ENCODE measurements around the gene SPSB4.

SPSB4 gene

GRCh38 chr3:141164852-141165251, 113.7 kb downstream of the SPSB4 start:
- DNase-seq, result no peak

GRCh38 chr3:141167681-141168080, 116.5 kb downstream of the SPSB4 start:
- no peak for DNase-seq

- DNase-seq, result no peak
Observed at GRCh38 chr3:141170678-141171295, 119.6 kb downstream of the SPSB4 start.

- no peak for DNase-seq
Observed at GRCh38 chr3:141174674-141175073, 123.5 kb downstream of the SPSB4 start.

DNA sequence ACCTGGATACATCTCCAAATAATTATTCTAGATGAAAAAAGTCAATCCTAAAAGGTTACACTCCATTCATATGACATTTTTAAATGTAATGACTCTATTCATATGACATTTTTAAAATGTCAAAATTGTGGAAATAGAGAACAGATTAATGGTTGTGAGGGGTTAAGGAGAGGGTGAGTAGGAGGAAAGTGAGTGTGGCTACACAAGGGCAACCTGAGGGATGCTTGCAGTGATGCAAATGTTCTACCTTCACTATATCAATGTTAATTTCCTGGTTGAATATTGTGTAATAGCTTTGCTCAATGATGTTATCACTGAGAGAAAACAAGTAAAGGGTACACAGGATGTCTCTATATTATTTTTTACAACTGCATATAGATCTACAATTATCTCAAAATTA, 125.6 kb downstream of the SPSB4 start:
- no peak for DNase-seq

DNA sequence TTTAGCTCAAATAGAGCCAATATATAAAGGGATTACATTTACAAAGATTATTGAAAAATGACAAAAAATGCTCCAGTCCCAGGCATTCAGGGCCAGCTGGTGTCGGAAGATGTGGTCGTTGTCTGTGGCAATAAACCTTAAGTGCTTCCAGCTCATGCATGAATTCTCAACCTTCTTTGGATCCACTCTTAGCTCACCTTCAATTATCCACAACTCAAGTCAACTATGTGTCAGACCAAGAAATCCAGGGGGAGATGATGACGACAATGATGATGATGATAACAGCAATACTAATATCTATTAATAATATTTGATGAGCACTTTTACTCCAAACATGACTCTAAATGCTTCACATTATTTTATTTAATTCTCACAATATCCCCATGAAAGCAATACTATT, 126.9 kb downstream of the SPSB4 start:
- DNase-seq, result no peak

- no peak for DNase-seq
Observed at GRCh38 chr3:141178551-141178950, 127.4 kb downstream of the SPSB4 start.

DNA sequence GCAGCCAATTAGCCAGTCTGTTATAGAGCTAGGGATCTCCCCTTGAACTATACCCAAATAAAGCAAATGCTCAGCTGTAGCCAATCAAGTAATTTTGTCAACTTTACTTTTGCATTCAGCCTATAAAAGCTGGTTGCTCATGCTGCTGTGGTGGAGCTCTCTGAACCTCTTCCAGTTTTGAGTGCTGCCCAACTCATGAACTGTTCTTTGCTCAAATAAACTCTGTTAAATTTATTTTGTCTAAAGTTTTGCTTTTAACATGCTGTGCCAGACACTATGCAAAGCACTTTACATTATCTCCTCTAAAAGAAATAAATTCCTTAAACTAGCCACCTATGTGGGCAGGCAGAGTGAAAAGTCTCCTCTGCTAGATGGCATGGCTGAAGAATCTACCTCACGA, 128.8 kb downstream of the SPSB4 start:
- no peak for DNase-seq

- no peak for DNase-seq
Observed at GRCh38 chr3:141181196-141181595, 130.0 kb downstream of the SPSB4 start.

DNA sequence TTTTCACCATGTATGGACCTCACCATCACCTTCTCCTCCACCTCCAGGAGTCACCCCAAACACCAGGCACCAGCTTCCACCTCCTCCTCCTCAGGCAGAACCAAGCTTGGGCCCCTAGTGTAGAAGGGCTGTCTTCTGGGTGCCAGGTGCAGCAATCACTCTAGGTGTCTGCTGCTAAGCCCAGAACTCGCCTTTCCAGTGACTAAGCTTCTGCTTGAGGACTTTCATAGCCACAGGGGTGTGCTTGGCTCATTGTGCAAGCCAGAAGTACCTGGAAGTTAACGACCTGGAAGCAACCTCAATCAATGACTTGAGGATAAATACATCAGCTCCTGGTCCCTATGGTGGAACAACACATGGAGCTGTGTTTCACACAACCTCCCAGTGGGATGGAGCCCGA, 130.7 kb downstream of the SPSB4 start:
- no peak for DNase-seq

GRCh38 chr3:141183606-141184005, 132.5 kb downstream of the SPSB4 start:
- DNase-seq, result no peak

DNA sequence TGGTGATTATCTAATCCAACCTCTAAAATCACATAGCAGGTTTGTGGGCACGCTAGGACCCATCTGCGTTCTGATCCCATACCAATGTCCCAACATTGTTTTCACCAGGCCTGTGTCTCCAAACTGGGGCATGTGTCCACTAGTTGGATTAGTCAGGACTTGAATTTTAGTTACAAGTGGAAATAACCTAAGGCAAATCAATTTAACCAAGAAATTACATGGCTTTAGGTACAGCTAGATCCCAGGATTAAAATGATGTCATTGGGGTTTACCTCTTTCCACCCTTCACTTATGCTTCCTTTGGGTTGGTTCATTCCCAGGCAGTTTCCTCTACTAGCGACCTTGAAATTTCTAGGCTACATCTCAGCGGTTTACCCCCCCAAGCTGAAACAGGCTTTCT, 133.3 kb downstream of the SPSB4 start:
- DNase-seq, result no peak

- DNase-seq, result no peak
Observed at GRCh38 chr3:141191097-141191749, 140.1 kb downstream of the SPSB4 start.

DNA sequence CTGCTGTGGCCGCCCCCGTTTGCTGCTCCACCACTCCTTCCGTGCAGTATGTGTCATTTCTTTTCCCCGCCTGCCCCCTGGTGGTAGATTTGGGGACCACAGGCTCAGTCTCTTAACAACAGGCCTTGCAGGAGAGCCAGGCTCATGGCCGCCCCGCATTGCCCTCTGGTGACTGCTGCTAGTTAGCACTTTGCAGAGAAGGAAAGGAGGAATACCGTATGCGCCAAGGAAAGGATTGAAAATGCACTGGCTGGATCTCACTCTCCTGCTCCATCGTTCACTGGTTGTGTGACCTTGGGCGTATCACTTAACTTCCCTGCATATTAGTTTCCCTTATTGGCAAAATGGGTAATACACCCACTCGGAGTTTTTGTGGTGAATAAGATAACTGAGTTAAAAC, 141.2 kb downstream of the SPSB4 start:
- peak; percentile 95 to 97 for DNase-seq

DNA sequence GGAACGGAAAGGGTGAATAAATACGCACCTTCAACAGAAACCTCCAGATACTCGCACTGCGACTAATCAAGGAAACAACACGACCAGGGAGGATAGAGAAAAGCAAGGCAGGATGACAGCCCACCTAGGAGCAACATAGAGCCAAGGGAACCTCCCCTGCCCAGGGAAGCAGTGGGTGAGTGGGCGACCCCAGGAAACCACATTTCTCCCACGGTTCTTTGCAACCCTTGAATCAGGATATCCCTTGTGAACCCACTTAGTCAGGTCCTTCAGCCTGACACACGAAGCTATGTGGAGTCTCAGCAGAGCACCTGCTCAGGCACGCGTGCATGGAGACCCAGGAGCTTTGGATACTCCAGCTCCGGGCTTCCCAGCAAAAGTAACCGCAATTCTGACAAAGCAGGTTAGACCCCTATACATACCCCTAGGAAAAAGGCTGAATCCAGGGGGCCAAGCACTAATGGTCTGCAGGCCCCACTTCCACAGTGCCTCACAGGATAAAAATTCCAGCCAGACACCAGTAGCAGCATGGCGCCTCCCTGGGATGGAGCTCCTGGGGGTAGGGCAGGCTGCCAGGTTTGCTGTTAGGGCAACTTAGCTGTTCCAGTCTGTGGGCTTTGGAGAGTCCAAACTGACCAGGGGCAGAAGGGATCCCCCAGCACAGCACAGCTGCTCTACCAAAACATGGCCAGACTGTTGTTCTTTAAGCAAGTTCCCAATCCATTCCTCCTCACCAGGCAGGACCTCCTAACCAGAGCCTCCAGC, 142.1 kb downstream of the SPSB4 start:
- DNase-seq, result peak; percentile 22 to 52
